ENCODE results near the gene C17orf100. TPM values are rescaled to one million over a fixed set of nuclear protein-coding genes. Genes with fewer than 3 reads are reported as not detected.
A peak's percentile ranks its signal among the peaks of the same experiment; 100 is the strongest.

The C17orf100 gene
- total and polyA plus RNA-seq, 2 donors (not counting 1 experiment from before 2014, with no cell fraction given) = 0.33 to 1.5 TPM

DNA sequence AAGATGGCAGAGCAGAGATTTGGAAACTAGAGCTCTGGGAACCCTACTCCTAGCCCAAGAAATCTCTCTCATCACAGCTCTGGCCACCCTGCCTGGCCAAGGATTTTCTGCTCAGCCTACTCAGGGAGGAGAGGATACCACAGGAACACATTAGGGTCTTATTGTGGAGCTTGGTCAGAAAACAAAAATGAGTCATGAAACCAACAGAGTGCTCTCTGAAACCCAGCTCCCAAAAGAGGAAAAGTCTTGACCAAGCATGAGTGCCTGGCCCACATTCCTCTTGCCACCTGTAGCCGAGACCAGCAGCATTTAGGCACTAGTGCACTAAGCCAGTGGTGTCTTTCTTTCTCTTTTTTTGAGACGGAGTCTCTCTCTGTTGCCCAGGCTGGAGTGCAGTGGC is 43.5 kb downstream of the C17orf100 start:
- no peaks in the 10 kb centered on the region for H3K4me1 ChIP-seq (ENCODE audit: control insufficient read depth, extremely low read depth, insufficient read depth, low read length)
- no peak overlapping the region for H3K4me2 ChIP-seq (ENCODE audit: extremely low read depth, insufficient read depth, low read length)
- H3K36me3 ChIP-seq (ENCODE audit: control insufficient read depth, insufficient read depth, low read length) = no peaks in the 10 kb centered on the region
- TF ChIP-seq, protein P1, sequence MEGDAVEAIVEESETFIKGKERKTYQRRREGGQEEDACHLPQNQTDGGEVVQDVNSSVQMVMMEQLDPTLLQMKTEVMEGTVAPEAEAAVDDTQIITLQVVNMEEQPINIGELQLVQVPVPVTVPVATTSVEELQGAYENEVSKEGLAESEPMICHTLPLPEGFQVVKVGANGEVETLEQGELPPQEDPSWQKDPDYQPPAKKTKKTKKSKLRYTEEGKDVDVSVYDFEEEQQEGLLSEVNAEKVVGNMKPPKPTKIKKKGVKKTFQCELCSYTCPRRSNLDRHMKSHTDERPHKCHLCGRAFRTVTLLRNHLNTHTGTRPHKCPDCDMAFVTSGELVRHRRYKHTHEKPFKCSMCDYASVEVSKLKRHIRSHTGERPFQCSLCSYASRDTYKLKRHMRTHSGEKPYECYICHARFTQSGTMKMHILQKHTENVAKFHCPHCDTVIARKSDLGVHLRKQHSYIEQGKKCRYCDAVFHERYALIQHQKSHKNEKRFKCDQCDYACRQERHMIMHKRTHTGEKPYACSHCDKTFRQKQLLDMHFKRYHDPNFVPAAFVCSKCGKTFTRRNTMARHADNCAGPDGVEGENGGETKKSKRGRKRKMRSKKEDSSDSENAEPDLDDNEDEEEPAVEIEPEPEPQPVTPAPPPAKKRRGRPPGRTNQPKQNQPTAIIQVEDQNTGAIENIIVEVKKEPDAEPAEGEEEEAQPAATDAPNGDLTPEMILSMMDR (conservative IDR thresholded peaks at IDR 0.05 in 1 of 2, IDR thresholded peaks at IDR 0.05 in 1 of 2; ENCODE audit: low read depth in 1 of 2, low read length in 2 of 2) = no peak
- no peak for TF ChIP-seq EZH2 (IDR thresholded peaks at IDR 0.05; ENCODE audit: low read length, missing control alignments)
- no peaks in the 10 kb centered on the region for H3K9me3 ChIP-seq (ENCODE audit: control insufficient read depth, insufficient read depth, low read depth, low read length)
- no peaks in the 10 kb centered on the region for H3K27me3 ChIP-seq (ENCODE audit: control insufficient read depth, insufficient read depth, low read length)
- no peaks in the 10 kb centered on the region for H3K79me2 ChIP-seq (ENCODE audit: control insufficient read depth, insufficient read depth, low read length)
- no peak overlapping the region for H3K9ac ChIP-seq (ENCODE audit: insufficient read depth, low read length)
- no peak for DNase-seq (ENCODE audit: low read depth in 2 of 2)
- no peak overlapping the region for H2AFZ ChIP-seq (ENCODE audit: low read length)
- no peaks in the 10 kb centered on the region for H4K20me1 ChIP-seq (ENCODE audit: control insufficient read depth, extremely low read depth, insufficient read depth, low read length)
- H3K27ac ChIP-seq (ENCODE audit: insufficient read depth, low read length) = no peak overlapping the region
- H3K4me3 ChIP-seq (replicated peaks in 1 of 4; ENCODE audit: control extremely low read depth in 1 of 4, insufficient read depth in 1 of 4, low read depth in 3 of 4, low read length in 4 of 4) = no peak overlapping the region

DNA sequence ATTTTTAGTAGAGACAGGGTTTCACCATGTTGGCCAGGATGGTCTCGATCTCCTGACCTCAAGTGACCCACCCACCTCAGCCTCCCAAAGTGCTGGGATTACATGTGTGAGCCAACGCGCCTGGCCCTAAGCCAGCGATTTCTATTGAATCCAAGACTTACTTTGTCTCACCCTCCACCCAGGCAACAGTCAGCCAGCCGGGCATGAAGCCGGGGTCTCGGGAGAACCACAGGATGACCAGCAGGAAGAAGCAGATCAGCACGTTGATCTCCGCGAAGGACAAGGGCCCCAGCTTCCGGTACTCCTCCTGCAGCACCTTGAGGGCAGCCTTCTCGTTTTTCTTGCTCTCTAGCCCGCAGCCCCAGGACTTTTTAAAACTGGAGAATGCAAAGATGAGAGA is 44.0 kb downstream of the C17orf100 start:
- peak in 1 of 2 donors; percentile 44 for DNase-seq (ENCODE audit: low read depth in 2 of 2)
- Histone ChIP-seq H3K36me3 (ENCODE audit: control insufficient read depth, insufficient read depth, low read length) (no peaks in the 10 kb centered on the region), H3K79me2 (ENCODE audit: control insufficient read depth, insufficient read depth, low read length) (no peaks in the 10 kb centered on the region), H3K27me3 (ENCODE audit: control insufficient read depth, insufficient read depth, low read length) (no peaks in the 10 kb centered on the region), H3K4me1 (ENCODE audit: control insufficient read depth, extremely low read depth, insufficient read depth, low read length) (no peaks in the 10 kb centered on the region), H3K4me2 (ENCODE audit: extremely low read depth, insufficient read depth, low read length) (no peak overlapping the region), H3K4me3 (replicated peaks in 1 of 4; ENCODE audit: control extremely low read depth in 1 of 4, insufficient read depth in 1 of 4, low read depth in 3 of 4, low read length in 4 of 4) (no peak overlapping the region), H3K9ac (ENCODE audit: insufficient read depth, low read length) (no peak overlapping the region), H3K27ac (ENCODE audit: insufficient read depth, low read length) (no peak overlapping the region), H4K20me1 (ENCODE audit: control insufficient read depth, extremely low read depth, insufficient read depth, low read length) (no peaks in the 10 kb centered on the region), H2AFZ (ENCODE audit: low read length) (no peak overlapping the region), H3K9me3 (ENCODE audit: control insufficient read depth, insufficient read depth, low read depth, low read length) (no peaks in the 10 kb centered on the region)
- no peak for TF ChIP-seq EZH2 (IDR thresholded peaks at IDR 0.05; ENCODE audit: low read length, missing control alignments)
- TF ChIP-seq, protein P1 (conservative IDR thresholded peaks at IDR 0.05 in 1 of 2, IDR thresholded peaks at IDR 0.05 in 1 of 2; ENCODE audit: low read depth in 1 of 2, low read length in 2 of 2) = no peak

DNA sequence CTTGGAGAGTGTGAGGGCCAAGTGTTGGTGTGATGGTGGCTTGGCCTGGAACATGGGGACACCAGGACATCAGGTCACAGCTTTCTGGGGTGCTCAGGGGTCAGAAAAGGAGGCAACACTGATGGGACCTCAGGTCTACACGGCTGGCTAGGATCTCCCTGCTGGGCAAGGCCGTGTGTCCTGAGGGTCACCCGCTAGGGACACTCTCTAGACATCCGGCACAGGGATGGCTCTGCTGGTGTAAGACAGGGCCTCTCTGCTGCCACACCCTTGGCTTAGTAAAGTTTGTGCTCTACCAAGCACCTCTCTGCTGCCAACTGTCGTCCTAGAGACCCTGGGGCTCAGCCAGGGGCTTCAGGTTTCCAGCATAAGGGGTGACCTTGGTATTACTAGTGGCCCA is 45.3 kb downstream of the C17orf100 start:
- Histone ChIP-seq H3K4me3 (replicated peaks in 1 of 4; ENCODE audit: control extremely low read depth in 1 of 4, insufficient read depth in 1 of 4, low read depth in 3 of 4, low read length in 4 of 4) (no peak overlapping the region), H3K79me2 (ENCODE audit: control insufficient read depth, insufficient read depth, low read length) (no peaks in the 10 kb centered on the region), H4K20me1 (ENCODE audit: control insufficient read depth, extremely low read depth, insufficient read depth, low read length) (no peaks in the 10 kb centered on the region), H3K4me1 (ENCODE audit: control insufficient read depth, extremely low read depth, insufficient read depth, low read length) (no peaks in the 10 kb centered on the region), H3K9me3 (ENCODE audit: control insufficient read depth, insufficient read depth, low read depth, low read length) (no peaks in the 10 kb centered on the region), H3K9ac (ENCODE audit: insufficient read depth, low read length) (no peak overlapping the region), H3K4me2 (ENCODE audit: extremely low read depth, insufficient read depth, low read length) (no peak overlapping the region), H3K36me3 (ENCODE audit: control insufficient read depth, insufficient read depth, low read length) (no peaks in the 10 kb centered on the region), H2AFZ (ENCODE audit: low read length) (no peak overlapping the region), H3K27me3 (ENCODE audit: control insufficient read depth, insufficient read depth, low read length) (no peaks in the 10 kb centered on the region), H3K27ac (ENCODE audit: insufficient read depth, low read length) (no peak overlapping the region)
- TF ChIP-seq EZH2 (IDR thresholded peaks at IDR 0.05; ENCODE audit: low read length, missing control alignments) = no peak
- TF ChIP-seq, protein P1 (conservative IDR thresholded peaks at IDR 0.05 in 1 of 2, IDR thresholded peaks at IDR 0.05 in 1 of 2; ENCODE audit: low read depth in 1 of 2, low read length in 2 of 2) = no peak
- DNase-seq (ENCODE audit: low read depth in 2 of 2) = no peak
